Measurements from ENCODE around the gene ENTPD3.

DNA sequence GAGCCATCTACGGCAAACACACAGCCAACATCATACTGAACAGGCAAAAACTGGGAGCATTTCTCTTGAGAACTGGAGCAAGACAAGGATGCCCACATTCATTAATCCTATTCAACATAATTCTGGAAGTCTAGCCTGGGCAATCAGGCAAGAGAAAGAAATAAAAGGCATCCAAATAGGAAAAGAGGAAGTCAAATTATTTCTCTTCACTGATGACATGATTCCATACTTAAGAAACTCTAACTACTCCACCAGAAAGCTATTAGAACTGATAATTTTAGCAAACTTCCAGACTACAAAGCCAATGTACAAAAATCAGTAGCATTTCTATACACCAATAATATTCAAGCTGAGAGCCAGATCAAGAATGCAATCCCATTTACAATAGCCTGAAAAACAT is 17.3 kb upstream of the ENTPD3 start:
- TF ChIP-seq CTCF (conservative IDR thresholded peaks at IDR 0.05 in 1 of 2, IDR thresholded peaks at IDR 0.05 in 1 of 2; ENCODE audit: extremely low read depth in 1 of 2, insufficient read depth in 1 of 2, low read depth in 1 of 2, low read length in 2 of 2) (no peak), EZH2 (IDR thresholded peaks at IDR 0.05; ENCODE audit: borderline replicate concordance, low read length) (no peak)
